Measurements from ENCODE around the gene OR6C76. TPM values are rescaled to one million over a fixed set of nuclear protein-coding genes. Genes with fewer than 3 reads are reported as not detected.

OR6C76 gene
- total RNA-seq, 1 donor from 2014 or later: not detected

- TF ChIP-seq, protein P1, sequence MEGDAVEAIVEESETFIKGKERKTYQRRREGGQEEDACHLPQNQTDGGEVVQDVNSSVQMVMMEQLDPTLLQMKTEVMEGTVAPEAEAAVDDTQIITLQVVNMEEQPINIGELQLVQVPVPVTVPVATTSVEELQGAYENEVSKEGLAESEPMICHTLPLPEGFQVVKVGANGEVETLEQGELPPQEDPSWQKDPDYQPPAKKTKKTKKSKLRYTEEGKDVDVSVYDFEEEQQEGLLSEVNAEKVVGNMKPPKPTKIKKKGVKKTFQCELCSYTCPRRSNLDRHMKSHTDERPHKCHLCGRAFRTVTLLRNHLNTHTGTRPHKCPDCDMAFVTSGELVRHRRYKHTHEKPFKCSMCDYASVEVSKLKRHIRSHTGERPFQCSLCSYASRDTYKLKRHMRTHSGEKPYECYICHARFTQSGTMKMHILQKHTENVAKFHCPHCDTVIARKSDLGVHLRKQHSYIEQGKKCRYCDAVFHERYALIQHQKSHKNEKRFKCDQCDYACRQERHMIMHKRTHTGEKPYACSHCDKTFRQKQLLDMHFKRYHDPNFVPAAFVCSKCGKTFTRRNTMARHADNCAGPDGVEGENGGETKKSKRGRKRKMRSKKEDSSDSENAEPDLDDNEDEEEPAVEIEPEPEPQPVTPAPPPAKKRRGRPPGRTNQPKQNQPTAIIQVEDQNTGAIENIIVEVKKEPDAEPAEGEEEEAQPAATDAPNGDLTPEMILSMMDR (IDR thresholded peaks at IDR 0.05): no peak
- no peaks in the 10 kb centered on the region for H3K9me3 Mint-ChIP-seq (ENCODE audit: low read depth)
- peaks cover 15% of the 10 kb centered on the region for H3K27me3 Mint-ChIP-seq (ENCODE audit: low read depth)
- no peak within 1 kb of the TSS for H3K4me3 Mint-ChIP-seq (ENCODE audit: unreplicated experiment)
- H3K4me1 Mint-ChIP-seq (ENCODE audit: low read depth): no peaks in the 10 kb centered on the region
- no peak for DNase-seq (ENCODE audit: low spot score)
- H3K36me3 Mint-ChIP-seq (ENCODE audit: low read depth): no peaks in the 10 kb centered on the region
- no peak within 1 kb of the TSS for H3K27ac Mint-ChIP-seq (ENCODE audit: unreplicated experiment)
Observed at GRCh38 chr12:55470088-55470829, 44.2 kb downstream of the OR6C76 start, which contains the start of gene OR6C70. OR6C70 (minus strand) TSS chr12:55470138; CDS start chr12:55470138, 0 bp downstream.

DNA sequence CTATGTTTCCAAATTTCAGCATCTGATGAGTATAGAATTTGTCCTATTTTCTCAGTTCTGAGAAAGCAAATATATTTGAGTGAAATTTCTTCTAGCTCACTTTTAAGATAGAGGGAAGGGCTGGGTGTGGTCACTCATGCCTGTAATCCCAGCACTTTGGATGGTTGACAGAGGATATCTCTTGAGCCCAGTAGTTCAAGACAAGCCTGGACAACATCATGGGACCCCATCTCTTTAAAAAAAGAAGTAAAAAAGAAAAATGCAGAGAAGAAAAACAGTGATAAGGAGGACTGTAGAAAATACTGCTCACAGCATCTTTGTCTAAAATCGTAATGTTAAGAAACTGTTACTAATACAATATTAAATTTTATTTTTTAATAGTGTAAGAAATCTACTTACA lies 46.2 kb downstream of the OR6C76 start:
- Mint-ChIP-seq H3K27me3 (ENCODE audit: low read depth) (peaks cover 15% of the 10 kb centered on the region), H3K36me3 (ENCODE audit: low read depth) (no peaks in the 10 kb centered on the region), H3K9me3 (ENCODE audit: low read depth) (no peaks in the 10 kb centered on the region), H3K27ac (ENCODE audit: unreplicated experiment) (no peak overlapping the region), H3K4me3 (ENCODE audit: unreplicated experiment) (no peak overlapping the region), H3K4me1 (ENCODE audit: low read depth) (no peaks in the 10 kb centered on the region)
- DNase-seq (ENCODE audit: low spot score): no peak
- TF ChIP-seq, protein P1 (IDR thresholded peaks at IDR 0.05): no peak

Other genes starting within 250 kb of the OR6C76 start
- gene OR10A7, start 205.2 kb upstream of the OR6C76 start, total RNA-seq: not detected in 3 replicates
- not detected in 3 replicates for gene OR6C74, start 181.6 kb upstream of the OR6C76 start, total RNA-seq
- gene OR6C6, start 129.7 kb upstream of the OR6C76 start, total RNA-seq: not detected in 3 replicates
- gene OR6C1, start 111.9 kb upstream of the OR6C76 start, total RNA-seq: not detected in 3 replicates
- not detected in 3 replicates for gene OR6C3, start 95.5 kb upstream of the OR6C76 start, total RNA-seq
- not detected in 3 replicates for gene OR6C75, start 63.3 kb upstream of the OR6C76 start, total RNA-seq
- not detected in 3 replicates for gene OR6C65, start 25.7 kb upstream of the OR6C76 start, total RNA-seq
- not detected in 3 replicates for gene OR6C2, start 17.8 kb downstream of the OR6C76 start, total RNA-seq
- not detected in 3 replicates for gene OR6C70, start 43.9 kb downstream of the OR6C76 start, total RNA-seq
- gene OR6C68, start 66.1 kb downstream of the OR6C76 start, total RNA-seq: not detected in 3 replicates
- not detected in 3 replicates for gene OR6C4, start 123.3 kb downstream of the OR6C76 start, total RNA-seq
- gene OR2AP1, start 146.2 kb downstream of the OR6C76 start, total RNA-seq: not detected in 3 replicates
- gene OR10P1, start 210.6 kb downstream of the OR6C76 start, total RNA-seq: not detected in 3 replicates